HS-27A (cell line): ENCODE data around the gene CENPM.

Experiments used
- DNase-seq: peaks from one replicate; pipeline ENCODE4 v3.0.0-alpha.2; 2012; ENCODE audit warnings: low read depth, missing footprints

The CENPM gene

GRCh38 chr22:41899110-41899509 lies 47.8 kb downstream of the CENPM start:
- DNase-seq, result no peak

GRCh38 chr22:41898645-41899044 lies 48.3 kb downstream of the CENPM start:
- DNase-seq, result no peak

- no peak for DNase-seq
These were observed 53.2 kb downstream of the CENPM start for GRCh38 chr22:41893591-41894375.

- DNase-seq, result no peak
These were observed 54.2 kb downstream of the CENPM start for GRCh38 chr22:41892721-41893120.

GRCh38 chr22:41891407-41891806 lies 55.5 kb downstream of the CENPM start:
- DNase-seq, result no peak
